Epithelial cell of prostate (primary cell): ENCODE data around the gene FMO1.
A peak's percentile ranks its signal among the peaks of the same experiment; 100 is the strongest.
"Not testable (repeated sequence)": the region's sequence is repeated elsewhere in the genome, so short reads cannot be mapped to it uniquely, and the experiment has no call there.

Source experiments
- DNase-seq: peaks from one replicate; pipeline ENCODE4 v3.0.0-alpha.2; 2011; ENCODE audit warnings: low read depth, low spot score
- H3K27ac ChIP-seq: fragments of 450-650 bp; 2 replicates; pipeline ENCODE4 v1.5.1; 2017; ENCODE audit warnings: mild to moderate bottlenecking

FMO1 gene

DNA sequence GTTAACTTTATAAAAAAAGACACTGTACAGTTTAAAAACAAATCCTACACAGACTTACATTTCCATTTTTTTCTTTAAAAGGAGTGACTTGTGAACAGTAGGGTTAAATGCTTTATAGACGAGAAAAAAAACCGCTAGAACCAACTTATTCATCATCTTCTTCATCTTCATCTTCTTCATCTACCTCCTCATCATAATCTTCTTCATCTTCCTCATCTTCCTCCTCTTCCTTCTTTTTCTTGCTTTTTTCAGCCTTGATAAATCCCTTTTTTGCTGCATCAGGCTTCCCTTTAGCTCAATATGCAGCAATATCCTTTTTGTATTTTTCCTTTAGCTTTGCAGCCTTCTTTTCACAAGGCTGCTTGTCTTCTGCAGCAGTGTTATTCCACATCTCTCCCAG, 22.5 kb downstream of the FMO1 start:
- H3K27ac ChIP-seq: no peak overlapping the region
- no peak for DNase-seq

DNA sequence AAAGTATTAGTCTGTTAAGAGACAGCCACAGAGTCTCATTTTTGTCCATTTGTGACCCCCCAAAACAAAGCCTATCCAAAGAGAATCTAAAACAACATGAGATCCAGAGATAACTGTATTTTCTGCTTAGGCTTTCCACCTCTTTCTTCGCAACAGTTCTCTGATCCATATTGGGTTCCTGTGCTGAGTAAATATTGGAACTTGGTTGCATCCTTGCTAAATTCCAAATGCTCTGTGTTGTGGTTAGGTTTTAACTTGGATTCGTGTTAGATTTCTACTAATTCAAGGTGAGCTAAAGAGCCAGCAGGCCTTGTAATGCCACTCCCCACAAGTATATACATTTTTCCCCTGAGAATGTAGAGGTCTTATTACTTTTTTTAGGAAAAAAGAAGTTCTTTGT, 29.2 kb downstream of the FMO1 start:
- DNase-seq: no peak
- no peak overlapping the region for H3K27ac ChIP-seq

DNA sequence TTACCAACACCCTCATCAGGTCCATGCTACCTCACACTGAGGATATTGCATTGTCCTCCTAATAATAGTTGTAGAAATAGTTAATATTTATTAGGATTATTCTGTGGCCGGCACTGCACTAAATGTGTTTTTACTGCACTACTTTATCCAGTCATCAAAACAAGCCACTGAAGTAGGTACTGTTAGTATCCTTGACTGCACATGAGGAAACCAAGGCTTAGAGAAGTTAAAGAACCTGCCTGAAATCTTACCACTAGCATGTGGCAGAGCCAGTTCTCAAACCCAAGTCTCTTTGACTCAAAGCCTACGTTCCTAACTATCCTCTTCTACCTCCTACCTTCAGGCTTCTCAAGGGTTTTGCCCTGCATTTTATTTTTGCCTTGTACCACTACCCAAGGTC, 30.9 kb downstream of the FMO1 start:
- H3K27ac ChIP-seq: no peak overlapping the region
- no peak for DNase-seq

DNA sequence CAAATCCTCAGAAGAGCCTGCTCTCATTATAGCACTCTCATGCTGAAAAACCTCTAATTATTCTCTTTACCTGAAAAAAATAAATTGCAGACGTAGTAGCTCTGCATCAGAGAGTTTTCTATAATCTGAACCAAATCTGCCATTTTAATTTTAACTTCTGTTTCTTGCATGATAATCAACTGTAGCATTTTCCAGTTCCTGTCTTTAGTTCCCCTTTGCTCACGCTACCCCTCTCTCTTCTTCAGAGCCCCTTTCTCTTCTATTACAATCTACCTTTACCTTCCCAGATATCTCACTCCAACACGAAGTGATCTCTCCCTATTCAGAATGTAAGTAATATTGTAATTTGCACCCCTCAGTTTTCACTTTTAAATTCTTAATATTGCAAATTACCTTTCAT, 31.4 kb downstream of the FMO1 start:
- no peak for DNase-seq
- H3K27ac ChIP-seq: no peak overlapping the region

DNA sequence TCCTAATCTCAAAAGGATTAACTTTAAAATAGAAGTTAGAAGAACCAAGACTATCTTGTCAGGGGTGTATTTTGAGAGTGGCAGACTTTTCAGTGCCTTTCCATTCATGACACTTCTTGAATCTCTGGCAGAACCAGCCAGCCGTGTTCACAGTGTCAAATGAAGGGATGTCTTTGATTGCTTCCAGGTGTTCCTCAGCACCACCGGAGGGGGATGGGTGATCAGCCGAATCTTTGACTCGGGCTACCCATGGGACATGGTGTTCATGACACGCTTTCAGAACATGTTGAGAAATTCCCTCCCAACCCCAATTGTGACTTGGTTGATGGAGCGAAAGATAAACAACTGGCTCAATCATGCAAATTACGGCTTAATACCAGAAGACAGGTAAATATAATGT, 32.3 kb downstream of the FMO1 start:
- no peak overlapping the region for H3K27ac ChIP-seq
- no peak for DNase-seq

DNA sequence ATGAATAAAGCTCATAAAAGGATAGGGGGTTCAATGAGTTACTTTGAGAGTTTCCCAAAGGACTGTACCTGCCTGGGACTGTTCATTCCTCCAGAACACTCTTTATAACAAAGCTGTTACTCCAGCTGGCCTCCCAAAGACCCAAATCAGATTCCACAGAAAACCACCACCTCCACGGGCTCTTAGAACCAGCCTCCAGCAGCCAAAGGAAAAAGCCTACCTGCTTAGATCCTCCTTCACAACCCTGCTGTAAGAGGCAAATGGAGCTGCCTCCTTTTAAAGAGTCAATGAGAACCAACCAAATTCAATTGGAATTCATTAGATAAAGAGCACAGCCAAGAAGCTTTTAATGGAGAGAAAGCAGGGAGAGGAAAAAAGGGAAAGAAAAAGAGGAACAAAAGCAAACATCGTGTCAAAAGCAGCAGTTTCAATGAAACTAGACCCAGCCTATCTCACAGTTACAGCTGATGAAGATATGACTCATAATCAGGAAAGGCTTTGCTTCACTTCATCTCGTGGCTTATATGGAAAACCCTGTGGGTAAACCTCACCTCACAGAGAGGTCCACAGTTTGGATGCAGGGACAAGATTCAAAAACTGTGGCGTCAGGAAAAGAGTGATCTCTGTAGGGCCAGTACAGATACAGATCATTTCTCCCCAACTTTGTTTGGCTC, 37.9 kb downstream of the FMO1 start:
- DNase-seq: peak; percentile 60
- H3K27ac ChIP-seq: peak overlapping the region; percentile 14

DNA sequence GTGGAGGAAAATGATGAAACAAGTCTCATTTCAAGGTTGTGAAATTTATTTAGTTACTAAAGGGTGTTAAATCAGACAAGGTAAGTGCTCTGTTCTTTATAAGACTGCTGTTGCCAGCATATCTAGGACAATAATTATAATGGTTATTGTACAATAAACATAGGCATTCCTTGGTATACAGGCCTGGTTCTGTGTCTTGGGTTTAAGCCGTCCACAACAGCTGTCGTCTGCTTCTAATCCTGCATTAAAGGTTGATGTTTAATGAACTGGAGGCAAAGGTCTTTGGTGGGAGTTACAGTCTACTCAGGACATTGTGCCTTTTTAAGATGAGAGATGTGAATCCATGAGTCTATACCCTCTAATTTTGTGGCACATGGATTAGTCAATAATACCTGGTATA, 42.3 kb downstream of the FMO1 start:
- DNase-seq: no peak
- H3K27ac ChIP-seq: no peak overlapping the region

DNA sequence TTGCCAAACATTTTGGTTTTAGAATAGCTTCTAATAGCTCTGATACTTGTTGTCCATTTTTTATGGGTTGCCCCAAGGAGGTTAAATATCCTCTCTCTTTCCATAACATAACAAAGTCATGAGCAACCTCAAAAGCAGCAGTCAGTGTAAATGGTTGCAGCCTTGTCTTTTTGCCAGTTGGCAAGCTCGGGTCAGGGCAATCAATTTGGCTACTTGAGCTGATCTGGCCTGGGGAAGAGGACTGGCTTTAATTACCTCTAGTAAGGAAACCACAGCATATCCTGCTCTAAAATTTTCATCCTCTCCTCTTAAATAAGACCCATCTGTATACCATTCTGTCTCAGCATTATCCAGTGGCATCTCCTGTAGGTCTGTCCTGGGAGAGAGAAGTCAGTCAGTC, 44.5 kb downstream of the FMO1 start:
- no peak overlapping the region for H3K27ac ChIP-seq
- no peak for DNase-seq

DNA sequence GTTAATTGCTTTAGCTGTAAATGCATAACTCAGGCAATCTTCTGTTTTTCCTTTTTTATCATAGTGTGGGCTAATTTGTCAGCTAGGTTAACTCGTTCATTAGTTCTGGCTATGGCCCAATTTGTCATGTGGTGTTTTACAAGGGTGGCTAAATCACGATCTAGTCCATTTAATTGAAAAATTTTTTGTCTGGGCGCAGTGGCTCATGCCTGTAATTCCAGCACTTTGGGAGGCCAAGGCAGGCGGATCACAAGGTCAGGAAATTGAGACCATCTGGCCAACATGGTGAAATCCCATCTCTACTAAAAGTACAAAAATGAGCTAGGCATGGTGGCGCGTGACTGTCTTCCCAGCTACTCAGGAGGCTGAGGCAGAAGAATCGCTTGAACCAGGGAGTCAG, 47.1 kb downstream of the FMO1 start:
- DNase-seq, H3K27ac ChIP-seq: not testable (repeated sequence)

DNA sequence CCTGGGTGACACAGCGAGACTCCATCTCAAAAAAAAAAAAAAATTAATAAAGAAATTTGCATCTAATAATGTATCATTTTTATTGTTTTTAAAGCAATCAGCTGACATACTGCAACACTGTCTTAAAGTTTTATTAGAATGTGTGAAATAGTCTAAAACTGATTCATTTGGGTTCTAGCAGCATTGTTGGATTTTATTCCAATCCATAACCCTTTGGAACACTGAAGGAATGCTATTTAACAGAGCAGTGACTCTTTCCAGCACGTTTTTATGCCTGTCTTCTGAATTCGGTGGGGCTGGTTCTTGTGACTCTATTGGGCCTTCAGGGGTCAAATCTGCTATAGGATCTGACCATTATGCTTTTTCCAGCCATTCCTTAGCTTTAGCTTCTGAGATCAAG, 47.5 kb downstream of the FMO1 start:
- no peak overlapping the region for H3K27ac ChIP-seq
- no peak for DNase-seq

DNA sequence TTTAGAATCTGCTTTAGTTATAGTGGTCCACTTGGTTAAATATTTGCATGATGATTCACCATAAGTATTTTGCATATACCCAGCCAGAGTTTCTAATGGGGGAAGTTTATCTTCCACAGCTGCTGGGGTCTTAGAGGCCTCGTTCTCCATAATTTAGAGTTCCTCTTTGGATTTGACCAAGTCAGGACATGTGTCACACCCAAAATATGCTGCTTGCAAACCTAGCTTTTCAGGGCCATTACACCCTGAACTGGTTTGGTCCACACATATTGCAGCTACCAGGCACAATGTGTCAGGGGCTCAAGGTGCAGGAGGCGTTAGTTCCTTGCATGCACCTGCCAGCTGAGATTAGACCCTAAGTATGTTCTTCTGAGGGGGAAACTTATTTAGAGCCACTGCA, 48.6 kb downstream of the FMO1 start:
- DNase-seq: no peak
- no peak overlapping the region for H3K27ac ChIP-seq

DNA sequence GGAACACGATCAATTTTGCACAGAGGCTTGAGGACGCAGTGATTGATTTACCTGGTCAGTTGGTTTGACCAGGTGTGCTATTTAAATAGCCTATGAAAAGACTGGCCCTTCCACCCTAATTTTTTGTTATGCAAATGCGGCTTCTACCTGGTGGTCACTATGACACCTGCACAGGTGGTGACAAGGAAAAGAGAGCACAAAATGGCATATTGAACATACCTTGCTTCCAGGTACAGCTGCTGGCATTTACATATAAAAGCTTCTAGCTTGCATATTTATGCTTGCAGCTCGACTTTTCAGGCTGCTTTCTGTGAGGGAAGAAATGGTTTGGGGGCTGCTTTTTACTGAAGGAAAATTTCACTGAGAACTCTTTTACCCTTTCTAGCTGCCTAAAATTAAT, 50.4 kb downstream of the FMO1 start:
- H3K27ac ChIP-seq: no peak overlapping the region
- no peak for DNase-seq

DNA sequence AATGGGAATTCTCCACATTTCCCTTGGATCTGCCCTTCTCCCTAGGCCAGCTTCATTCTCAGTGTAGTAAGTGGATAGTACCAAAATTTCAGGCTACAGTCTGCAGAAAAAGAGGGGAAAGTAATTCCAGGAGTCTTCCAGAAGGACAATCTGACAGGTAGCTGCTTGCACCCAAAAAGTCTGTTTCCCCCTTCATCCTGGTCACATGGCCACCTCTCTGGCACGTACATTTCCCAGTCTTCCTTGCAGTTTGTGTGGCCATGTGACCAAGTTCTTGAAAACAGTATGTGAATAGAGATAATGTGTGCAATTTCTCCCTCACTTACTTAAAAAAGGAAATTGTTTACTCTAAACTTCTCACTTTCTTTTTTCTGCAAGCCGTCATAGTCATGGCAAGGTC, 51.0 kb downstream of the FMO1 start:
- no peak overlapping the region for H3K27ac ChIP-seq
- no peak for DNase-seq

DNA sequence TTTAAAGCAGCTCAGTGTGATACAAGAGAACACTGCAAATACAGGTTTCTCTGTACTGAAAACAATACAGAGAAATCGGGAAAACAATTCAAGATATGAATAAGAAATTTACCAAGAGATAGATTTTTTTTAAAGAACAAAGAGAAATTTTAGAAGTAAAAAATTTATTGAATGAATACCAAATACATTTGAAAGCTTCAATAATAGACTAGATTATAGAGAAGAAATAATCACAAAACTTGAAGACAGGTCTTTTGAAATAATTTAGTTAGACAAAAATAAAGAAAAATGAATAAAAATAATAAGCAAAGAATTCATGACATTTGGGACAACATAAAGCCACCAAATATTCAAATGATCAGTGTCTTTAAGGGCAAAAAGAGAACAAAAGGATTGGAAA, 52.1 kb downstream of the FMO1 start:
- no peak overlapping the region for H3K27ac ChIP-seq
- no peak for DNase-seq

DNA sequence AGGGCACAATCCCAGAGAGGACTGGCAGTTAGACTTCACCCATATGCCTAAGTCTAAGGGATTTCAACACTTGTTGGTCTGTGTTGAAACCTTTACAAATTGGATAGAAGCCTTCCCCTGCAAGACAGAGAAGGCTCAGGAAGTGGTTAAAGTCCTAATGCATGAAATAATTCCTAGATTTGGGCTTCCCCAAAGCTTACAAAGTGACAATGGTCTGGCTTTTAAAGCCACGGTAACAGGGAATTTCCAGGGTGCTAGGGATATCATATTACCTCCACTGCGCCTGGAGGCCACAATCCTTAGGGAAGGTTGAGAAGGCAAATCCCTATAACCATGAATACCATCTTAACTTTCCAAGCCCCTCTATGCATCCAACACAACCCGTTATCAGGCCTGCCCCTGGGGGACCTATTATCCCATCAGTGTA, 62.4 kb downstream of the FMO1 start:
- DNase-seq: no peak
- H3K27ac ChIP-seq: no peak overlapping the region

DNA sequence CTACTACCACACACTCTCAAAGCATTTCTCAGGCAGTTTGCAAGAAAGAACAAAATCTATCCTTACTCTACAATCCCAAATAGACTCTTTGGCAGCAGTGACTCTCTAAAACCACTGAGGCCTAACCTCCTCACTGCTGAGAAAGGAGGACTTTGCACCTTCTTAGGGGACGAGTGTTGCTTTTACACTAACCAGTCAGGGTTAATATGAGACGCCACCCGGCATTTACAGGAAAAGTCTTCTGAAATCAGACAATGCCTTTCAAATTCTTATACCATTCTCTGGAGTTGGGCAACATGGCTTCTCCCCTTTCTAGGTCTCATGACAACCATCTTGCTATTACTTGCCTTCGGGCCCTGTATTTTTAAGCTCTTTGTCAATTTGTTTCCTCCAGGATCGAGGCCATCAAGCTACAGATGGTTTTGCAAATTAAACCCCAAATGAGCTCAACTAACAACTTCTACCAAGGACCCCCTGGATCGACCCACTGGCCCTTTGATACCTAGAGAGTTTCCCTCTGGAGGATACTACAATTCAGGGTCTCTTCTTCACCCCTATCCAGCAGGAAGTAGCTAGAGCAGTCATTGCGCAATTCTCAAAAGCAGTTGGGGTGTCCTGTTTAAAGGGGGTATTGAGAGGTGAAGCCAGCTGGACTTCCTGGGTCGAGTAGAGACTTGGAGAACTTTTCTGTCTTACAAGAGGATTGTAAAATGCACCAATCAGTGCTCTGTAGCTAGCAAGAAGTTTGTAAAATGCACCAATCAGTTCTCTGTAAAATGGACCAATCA, 63.7 kb downstream of the FMO1 start:
- no peak overlapping the region for H3K27ac ChIP-seq
- no peak for DNase-seq

DNA sequence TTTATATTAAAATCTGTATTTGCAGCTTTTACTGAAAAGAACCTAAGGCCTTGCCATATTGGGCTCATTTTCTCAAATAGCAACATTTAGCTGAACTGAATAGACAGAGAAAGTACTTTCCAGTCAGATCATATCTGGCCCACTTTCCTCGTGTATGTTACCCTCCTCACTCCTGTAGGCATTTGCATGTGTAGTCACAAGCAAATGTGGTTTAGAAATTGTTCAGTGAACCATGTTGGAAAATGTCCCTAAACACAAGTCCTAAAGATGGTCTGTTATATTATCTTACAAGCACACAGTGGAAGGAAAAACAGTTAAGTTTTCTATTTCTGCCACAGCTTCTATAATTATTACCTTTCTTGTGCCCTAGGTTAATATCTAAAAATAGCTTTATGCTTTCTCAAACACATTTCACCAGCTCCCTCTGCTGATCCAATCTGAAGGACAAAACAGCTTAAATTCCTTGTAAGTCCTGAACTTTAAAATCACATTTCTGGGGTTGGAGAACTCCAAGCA, 65.1 kb downstream of the FMO1 start:
- no peak for DNase-seq
- no peak overlapping the region for H3K27ac ChIP-seq

DNA sequence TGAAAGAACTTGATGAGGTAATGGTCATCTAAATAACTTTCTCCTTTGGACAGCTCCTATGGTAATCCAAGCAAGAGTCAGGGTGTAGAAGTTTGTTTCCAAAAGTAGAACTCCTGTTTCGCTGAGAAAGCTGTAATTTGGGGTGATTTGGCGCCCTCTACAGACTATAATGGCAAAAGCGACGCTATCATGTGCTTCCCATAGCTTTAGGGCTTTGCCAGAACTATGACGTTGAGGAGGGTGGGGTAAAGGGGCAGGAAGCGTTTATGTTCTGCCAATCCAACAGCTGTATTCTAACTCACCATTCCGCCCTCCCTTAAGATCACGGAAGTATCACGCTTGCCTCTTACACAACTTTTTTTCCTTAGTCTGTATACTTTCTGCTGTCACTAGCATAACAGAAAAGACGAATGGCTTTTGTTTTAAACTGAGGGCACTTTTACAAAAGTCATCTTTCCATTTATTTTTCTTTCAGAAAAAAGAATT, 65.6 kb downstream of the FMO1 start, which contains the start of gene FMO4:
Gene FMO4 (plus strand): TSS at position 349 of the 486 bp plus-strand sequence. CDS start 5,643 bp downstream, outside the sequence.
- peak within 1 kb of the TSS; percentile 17 for H3K27ac ChIP-seq
- DNase-seq: peak; percentile 97

DNA sequence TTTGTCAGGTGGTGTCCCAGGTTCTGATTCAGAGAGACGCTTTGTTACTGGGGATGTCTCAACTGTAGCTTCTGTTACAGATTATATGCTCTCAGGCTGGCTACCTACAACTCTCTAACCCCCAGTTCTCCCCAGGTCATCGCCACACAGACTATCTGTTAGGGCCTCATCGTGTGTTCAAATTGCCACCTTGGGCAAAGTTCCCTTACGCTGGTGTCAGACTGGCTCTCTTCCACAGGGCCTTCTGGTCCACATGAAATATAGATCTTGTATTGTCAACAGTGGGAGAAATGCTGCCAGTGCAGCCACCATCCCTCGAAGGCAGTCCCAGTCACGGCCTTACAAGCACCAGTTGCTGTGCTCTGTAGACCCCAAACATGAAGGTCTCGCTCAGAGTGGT, 81.0 kb downstream of the FMO1 start:
- no peak overlapping the region for H3K27ac ChIP-seq
- DNase-seq: no peak

DNA sequence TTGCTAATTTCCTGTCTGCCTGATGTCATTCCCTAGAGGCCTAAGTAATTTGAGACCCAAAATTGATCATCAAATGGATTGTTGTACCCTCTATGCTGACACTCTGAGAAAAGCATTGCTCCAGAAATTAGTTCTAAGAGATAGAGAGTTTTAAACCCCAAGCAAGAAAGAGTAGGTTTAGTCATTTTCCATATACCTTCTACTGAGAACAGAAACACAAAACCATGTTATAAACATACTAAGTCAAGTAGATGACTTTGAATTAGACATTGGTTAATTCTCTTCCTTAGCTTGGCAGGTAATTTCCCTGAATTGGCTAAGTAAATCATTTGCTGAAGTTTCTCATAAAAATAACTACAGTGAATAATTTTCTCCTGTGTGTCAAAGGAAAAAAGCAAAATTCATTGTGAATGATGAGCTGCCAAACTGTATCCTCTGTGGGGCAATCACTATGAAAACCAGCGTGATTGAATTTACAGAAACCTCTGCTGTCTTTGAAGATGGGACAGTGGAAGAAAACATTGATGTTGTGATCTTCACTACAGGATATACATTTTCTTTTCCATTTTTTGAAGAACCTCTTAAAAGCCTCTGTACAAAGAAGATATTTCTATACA, 85.8 kb downstream of the FMO1 start:
- no peak overlapping the region for H3K27ac ChIP-seq
- no peak for DNase-seq
